Measurements from ENCODE around the gene KAZN.

The KAZN gene

DNA sequence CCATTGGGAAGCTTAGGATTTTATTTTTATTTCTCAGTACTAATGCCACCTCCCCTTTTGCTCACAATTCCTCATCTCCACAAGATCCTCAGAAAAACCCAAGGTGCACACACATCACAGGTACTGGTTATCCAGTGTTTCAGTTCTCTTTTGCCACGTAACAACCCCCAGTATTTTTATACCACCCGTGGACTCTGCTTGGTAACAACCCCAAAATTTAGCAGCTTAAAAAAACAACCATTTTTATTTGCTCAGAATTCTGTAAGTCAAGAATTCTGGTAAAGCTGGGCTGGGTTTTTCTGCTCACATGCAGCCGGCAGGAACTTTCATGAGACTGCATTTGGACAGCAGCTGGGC, 180.0 kb downstream of the KAZN start:
- DNase-seq, result no peak

- no peak for DNase-seq
These were observed 180.7 kb downstream of the KAZN start for GRCh38 chr1:14778898-14779865.

GRCh38 chr1:14780271-14780670, 181.8 kb downstream of the KAZN start:
- peak; percentile 3 for DNase-seq

- no peak for DNase-seq
These were observed 183.3 kb downstream of the KAZN start for GRCh38 chr1:14781811-14782210.

GRCh38 chr1:14782741-14783591, 184.5 kb downstream of the KAZN start:
- DNase-seq, result no peak

DNA sequence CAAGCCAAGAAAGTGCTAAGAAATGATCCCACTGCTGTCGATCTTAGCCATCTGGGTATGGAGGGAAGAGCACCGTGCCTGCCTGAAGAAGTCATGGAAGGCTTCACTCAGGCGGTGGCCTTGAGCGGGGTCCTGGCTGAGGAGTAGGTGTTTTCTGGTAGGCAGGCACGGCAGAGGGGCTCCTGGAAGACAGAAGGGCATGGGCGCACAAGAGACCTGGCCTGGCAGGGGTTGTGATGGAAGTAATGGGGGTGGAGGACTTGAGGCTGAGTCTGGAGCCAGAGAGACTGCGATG, 185.1 kb downstream of the KAZN start:
- no peak for DNase-seq

- no peak for DNase-seq
These were observed 186.6 kb downstream of the KAZN start for GRCh38 chr1:14784790-14785773.

GRCh38 chr1:14786109-14786675, 187.7 kb downstream of the KAZN start:
- no peak for DNase-seq

GRCh38 chr1:14786681-14787080, 188.2 kb downstream of the KAZN start:
- DNase-seq, result no peak

DNA sequence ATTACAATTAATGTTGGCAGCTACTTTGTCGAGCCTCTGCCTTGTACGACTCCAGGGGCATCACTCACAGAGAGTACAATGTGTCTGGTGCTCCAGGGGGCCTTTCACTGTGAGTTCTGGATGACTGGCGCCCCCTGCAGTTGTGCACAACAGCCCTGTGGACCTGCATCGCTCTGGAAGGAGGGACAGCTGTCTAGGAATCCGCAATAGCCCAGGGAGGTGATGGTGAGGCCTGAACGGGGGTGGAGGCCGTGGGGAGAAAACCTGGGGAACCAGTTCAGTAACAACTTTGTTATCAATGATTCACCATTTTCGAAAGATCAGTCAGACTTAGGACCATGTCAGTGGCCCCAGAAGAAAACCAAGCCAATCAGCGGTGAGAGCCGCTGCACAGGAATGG, 189.1 kb downstream of the KAZN start:
- DNase-seq, result no peak

DNA sequence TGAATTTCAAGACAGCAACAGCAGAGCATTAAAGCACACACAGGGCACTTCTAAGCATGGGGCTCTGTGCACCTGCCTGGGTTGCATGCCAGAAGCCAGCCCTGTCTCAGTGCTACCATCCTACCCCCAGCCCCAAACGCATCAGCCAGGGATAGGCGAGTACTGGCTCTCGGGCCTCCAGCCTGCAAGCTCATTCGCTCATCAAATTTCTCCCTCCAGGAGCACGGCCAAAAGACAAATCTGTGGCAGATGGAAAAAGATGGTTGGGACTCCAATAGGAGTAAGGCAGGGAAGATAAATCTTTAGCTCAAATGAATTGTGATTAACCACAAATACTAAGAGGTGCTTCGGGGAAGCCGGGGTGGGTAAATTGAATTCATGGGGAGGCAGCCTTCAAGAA, 189.6 kb downstream of the KAZN start:
- no peak for DNase-seq

DNA sequence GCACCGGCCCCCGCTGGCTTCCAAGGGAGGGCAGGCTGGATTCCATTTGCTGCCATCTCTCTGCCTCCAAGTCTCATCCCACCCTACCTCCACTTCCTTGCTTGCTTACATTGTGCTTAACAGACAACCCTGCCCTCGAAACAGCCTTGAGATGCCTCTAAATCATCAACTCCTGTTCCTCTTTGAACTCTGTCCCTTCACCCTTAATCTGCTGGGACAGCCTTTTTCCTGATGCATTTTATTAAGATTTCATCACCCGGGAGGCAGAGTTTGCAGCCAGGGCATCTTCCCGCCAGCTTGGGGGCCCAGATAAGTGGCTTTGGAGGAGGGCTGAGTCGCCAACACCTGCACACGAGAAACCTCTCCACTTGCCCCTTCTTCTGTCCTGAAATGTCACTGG, 192.5 kb downstream of the KAZN start:
- no peak for DNase-seq

- no peak for DNase-seq
These were observed 193.2 kb downstream of the KAZN start for GRCh38 chr1:14791654-14792053.

DNA sequence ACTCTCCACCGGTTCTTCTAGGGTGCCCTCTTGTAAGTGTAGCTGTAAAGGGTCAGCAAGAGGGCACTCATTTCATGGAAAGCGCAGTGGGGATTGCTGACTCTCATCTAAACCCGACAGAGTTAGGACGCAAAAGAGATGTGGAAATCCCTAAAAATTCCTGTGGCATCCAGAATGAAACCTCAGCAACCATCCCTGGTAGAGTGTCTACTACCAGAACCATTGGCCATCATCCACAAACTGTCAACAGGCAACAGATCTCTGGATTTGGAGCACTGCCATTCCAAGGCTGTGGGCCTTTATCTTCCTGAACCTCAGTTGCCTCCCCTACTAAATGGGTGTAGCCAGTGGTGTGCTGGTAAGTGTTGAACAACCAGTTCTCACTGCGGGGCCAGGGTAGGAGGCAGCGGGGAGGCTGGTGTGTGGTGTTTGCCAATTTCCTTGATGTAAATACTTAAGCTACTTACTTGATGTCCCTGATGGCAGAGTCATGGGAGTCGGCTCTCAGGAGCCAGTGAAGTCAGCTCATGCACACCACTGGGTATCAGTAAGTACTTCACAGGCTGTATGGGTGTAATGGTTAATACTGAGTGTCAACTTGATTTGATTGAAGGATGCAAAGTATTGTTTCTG, 195.8 kb downstream of the KAZN start:
- DNase-seq, result no peak

DNA sequence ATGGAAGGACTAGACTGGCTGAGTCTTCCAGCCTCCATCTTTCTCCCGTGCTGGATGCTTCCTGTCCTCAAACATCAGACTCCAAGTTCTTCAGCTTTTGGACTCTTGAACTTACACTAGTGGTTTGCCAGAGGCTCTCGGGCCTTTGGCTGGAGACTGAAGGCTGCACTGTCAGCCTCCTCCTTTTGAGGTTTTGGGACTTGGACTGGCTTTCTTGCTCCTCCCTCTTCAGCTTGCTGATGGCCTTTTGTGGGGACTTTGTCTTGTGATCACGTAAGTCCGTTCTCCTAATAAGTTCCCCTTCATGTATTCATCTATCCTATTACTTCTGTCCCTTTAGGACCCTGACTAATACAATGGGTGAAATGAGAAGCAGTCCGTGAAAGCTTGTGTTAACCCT, 196.4 kb downstream of the KAZN start:
- DNase-seq, result no peak

DNA sequence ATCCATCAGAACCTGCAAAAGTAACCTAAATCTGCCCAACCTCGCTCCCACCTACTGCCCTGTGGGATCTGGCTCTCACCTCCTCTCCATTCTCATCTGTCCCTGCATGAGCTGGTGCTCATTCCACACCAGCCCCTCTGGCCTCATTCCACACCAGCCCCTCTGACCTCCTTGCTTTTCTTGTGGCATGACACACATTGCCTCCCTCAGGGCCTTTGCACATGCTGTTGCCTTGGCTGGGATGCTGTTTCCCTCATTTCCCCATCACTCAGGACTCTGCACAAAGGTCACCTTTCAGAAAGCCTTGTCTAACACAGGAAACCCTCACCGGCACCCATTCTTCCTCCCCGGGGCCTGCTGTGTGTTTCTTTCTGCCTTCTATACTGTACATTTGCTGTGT, 197.1 kb downstream of the KAZN start:
- DNase-seq, result no peak

DNA sequence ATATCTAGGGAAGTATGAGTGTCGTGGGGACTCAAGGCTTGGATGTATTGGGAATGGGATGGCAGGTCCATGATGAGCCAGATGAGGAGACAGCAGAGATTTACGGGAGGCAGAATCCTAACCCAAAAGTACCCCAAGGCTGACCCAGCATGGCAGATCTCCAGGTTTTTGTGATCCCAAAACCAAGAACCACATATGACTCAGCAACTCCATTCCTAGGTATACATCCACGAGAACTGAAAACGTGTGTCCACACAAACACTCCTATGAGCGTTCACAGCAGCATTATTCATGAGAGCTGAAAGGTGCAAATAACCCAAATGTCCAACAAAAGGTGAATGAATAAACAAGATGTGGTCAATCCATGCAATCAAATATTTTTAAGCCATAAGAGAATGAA, 201.5 kb downstream of the KAZN start:
- no peak for DNase-seq

- no peak for DNase-seq
These were observed 202.1 kb downstream of the KAZN start for GRCh38 chr1:14800500-14801076.

DNA sequence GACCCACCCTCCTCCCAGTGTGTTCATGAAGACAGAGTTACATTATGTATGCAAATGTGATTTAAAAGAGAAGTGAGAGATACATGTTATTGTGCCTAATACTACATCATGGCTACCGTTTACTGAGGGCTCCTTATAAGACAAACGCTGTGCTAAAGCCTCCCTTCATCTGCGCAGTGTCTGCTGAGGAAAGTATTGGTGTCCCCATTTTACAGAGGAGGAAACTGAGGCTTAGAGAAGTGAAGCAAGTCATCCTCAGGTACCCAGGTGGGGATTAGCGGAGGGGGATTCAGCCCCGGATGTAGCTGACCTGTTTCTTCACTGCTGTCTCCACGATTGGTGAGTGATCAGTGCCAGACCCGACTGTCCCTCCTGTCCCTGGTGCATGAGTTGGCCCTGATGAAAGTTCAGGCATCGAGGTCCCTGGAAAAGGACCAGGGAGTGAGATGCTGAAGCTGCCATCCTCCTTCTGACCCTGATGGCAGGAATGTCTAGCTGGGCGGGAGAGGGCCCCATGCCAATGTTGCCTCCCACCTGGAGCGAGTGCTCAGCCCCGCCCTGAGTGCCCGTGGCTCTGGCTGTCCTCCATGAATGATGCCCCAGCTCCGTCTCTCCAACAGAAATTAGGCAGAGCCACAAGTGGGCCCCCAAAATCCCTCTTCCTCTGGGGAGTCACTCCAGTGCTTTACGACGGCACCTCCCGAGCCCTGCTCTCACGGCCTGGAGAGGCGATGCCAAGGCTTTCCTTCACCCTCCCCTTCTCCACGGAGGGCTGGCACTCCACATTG, 204.7 kb downstream of the KAZN start:
- no peak for DNase-seq

DNA sequence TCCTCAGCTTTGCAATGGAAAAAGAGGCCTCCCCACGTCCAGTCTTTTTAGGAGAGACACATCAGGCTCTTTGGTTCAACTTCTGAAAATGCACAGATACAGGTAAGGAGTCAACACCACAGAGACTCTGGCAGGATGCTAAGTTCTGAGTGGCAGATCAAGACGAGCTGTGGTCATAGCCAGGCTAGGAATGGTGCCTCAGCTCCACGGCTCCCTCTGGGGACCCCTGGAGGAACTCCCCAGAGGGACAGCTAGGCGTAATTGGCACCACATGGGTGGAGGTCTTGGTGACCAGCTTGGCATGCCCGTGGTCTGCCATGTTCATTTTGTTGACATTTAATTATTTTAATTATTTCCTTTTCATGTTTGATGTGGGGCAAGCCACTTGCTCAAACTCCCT, 206.1 kb downstream of the KAZN start:
- DNase-seq, result no peak

- no peak for DNase-seq
These were observed 208.3 kb downstream of the KAZN start for GRCh38 chr1:14806772-14807171.

Measured in NCI-H226 (cell line).